Prostate gland (tissue), 2 donors: Measurements from ENCODE around the gene SLC25A23.

Experiments used
- POLR2A ChIP-seq: fragments of 450-650 bp; IDR thresholded peaks from one replicate; pipeline ENCODE4 v1.6.1; 2016; ENCODE audit warnings: antibody characterized with exemption, mild to moderate bottlenecking
- POLR2AphosphoS5 ChIP-seq: sonication (generic); formaldehyde crosslinking; IDR thresholded peaks from one replicate; pipeline ENCODE4 v1.6.1; 2017; ENCODE audit warnings: antibody characterized with exemption
- TF ChIP-seq, protein P1 (sequence below), 4 experiments: fragments of 200-600 bp in 2 of 4; fragments of 450-650 bp in 2 of 4; sonication (generic) in 2 of 4; IDR thresholded peaks; 1 replicate in 3 of 4; 2 replicates in 1 of 4; pipeline ENCODE4 v1.5.1; 2016 to 2019; ENCODE audit warnings: antibody characterized with exemption in 4 of 4, mild to moderate bottlenecking in 2 of 4, moderate library complexity in 2 of 4

DNA sequence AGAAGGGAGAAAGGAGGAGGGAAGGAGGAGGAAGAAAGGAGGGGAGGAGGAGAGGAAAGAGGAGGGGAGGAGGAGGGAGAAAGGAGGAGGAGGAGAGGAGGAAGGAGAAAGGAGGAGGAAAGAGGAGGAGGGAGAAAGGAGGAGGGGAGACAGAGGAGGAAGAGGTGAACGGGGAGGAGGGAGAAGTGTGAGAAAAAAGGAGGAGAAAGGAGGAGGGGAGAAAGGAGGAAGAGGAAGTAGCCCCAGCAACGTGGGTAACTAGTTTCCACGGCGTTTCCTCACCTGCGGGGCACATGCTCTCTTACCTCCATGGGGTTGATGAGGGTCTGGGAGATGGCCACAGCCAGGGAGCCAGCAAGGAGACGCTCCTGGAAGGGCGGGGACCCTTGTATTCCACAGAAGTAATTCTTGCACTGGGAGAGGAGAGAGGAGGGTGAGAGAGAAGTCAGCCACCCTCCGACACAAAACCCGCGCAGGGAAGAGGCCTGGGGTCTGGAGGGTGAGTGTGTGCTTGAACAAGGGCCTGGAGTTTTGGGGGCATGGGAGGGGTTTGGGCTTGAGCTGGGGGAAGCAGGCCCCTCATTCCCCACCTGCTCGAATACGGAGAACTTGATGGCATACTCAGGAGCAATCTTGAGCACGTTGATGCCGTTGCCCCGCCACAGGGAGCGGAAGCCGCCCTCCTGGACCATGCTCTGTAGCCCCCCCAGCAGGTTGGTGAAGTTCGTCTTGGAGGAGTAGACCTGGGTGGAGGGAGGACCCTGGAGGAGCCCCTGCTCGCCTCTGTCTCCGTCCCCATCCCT, 30.0 kb downstream of the SLC25A23 start:
- TF ChIP-seq, protein P1, sequence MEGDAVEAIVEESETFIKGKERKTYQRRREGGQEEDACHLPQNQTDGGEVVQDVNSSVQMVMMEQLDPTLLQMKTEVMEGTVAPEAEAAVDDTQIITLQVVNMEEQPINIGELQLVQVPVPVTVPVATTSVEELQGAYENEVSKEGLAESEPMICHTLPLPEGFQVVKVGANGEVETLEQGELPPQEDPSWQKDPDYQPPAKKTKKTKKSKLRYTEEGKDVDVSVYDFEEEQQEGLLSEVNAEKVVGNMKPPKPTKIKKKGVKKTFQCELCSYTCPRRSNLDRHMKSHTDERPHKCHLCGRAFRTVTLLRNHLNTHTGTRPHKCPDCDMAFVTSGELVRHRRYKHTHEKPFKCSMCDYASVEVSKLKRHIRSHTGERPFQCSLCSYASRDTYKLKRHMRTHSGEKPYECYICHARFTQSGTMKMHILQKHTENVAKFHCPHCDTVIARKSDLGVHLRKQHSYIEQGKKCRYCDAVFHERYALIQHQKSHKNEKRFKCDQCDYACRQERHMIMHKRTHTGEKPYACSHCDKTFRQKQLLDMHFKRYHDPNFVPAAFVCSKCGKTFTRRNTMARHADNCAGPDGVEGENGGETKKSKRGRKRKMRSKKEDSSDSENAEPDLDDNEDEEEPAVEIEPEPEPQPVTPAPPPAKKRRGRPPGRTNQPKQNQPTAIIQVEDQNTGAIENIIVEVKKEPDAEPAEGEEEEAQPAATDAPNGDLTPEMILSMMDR (IDR thresholded peaks at IDR 0.05) = no peak
- TF ChIP-seq POLR2AphosphoS5 (no peak), POLR2A (no peak)
